GM18505 (cell line): ENCODE results near the gene LCA5L.
"Not testable (repeated sequence)": the region's sequence is repeated elsewhere in the genome, so short reads cannot be mapped to it uniquely, and the experiment has no call there.

Experiments used
- ATAC-seq: cut with Tn5 transposase; IDR thresholded peaks from one replicate; pipeline ENCODE4 v1.9.1; 2021; ENCODE audit not compliant: unreplicated experiment
- POLR2A ChIP-seq: IDR thresholded peaks from 4 replicates; pipeline ENCODE4 v1.6.1; 2011; ENCODE audit warnings: borderline replicate concordance; ENCODE audit not compliant: insufficient read depth, insufficient read length; ENCODE audit errors: extremely low read depth

Gene LCA5L

DNA sequence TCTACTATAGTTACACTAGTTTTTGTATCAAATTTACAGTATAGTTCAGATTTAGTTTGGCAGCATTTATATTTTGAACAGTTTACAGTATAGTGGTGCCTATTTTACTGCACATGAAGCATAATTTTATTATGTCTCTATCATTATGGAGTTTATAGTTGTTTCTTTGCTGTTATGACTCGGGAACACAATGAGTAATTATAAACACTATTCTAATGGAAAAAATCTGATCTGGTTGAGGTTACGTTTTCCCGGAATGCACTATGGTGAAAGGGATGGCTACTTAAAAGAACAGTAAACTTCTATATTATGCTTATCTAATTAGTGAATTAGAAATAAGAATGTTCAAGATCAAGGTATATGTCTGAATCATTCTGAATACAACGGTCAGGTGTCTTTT, 10.6 kb downstream of the LCA5L start:
- ATAC-seq, result no peak
- no peak for TF ChIP-seq POLR2A

DNA sequence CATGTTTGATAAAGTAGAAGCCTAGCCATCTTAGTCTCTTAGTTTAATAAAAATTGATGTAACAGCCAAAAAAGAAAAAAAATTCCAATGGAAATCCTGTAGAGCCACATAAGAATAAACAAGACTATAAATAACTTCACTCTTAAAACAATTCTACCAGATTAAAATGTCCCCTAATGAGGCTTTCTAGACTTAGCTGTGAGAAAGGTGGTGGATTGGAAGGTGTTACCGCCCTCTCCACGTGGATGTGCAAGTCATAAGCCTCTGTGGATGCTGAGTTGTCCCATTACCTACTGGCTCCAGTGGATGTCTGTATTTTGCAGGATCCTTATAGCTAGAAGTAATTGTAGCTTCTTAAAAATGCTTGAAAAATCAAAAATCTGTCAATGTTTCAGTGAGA, 14.6 kb downstream of the LCA5L start:
- TF ChIP-seq POLR2A, result no peak
- no peak for ATAC-seq

DNA sequence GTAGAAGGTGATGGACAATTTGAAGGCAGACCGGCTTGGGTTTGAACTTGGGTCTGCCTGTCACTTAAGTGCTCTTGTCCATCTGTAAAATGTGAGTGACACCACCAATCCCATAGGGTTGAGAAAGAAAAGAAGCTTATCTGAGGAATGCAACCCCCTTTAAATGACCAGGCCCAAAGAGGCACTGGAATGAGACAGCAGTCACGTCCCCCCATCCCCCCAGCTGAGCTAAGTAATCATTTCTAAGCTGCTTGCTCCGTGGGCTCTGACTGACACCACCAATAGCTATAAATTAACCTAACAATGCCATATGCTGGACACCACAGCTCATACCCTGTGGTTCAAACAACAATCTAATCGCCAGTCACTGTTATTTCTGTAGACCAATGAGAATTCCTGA, 15.1 kb downstream of the LCA5L start:
- no peak for ATAC-seq
- no peak for TF ChIP-seq POLR2A

GRCh38 chr21:39430016-39430415, 15.6 kb downstream of the LCA5L start:
- no peak for ATAC-seq
- no peak for TF ChIP-seq POLR2A

DNA sequence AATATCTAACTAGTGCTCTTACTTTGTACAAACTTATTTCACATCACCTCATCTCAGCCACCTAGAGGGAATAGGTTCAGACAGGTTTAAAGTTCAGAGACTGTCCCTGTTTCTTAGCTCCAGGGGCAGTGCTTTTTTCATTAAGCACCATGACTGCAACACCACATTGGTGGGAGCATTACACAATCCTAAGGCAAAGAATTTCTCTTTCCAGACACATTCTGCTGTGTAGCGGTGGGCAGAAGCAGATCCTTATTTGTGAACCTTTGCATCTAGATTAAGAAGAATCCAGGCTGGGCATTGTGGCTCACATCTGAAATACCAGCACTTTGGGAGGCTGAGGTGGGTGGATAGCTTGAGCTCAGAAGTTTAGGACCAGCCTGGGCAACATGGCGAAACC, 16.1 kb downstream of the LCA5L start:
- no peak for TF ChIP-seq POLR2A

GRCh38 chr21:39422527-39423241, 22.9 kb downstream of the LCA5L start:
- no peak for ATAC-seq
- no peak for TF ChIP-seq POLR2A

More for the DNA sequence above, 16.1 kb downstream of the LCA5L start:
- no peak for ATAC-seq

DNA sequence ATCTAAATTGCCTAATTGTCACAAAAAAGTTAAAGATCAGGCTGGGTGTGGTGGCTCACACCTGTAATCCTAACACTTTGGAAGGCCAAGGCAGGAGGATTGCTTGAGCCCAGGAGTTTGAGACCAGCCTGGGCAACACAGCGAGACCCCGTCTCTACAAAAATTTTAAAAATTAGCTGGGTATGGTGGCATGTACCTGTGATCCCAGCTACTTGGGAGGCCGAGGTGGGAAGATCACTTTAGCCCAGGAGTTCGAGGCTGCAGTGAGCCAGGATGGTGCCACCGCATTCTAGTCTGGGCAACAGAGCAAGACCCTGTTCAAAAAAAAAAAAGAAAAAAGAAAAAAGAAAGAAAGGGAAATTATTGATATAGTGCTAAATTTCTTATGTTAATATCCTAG, 26.4 kb downstream of the LCA5L start:
- not testable (repeated sequence) for ATAC-seq

GRCh38 chr21:39406065-39406464, 39.5 kb downstream of the LCA5L start:
- TF ChIP-seq POLR2A, result no peak
- ATAC-seq, result no peak

- TF ChIP-seq POLR2A, result no peak
- no peak for ATAC-seq
These were observed 45.4 kb downstream of the LCA5L start for GRCh38 chr21:39400173-39400572.

GRCh38 chr21:39397646-39398385, 47.8 kb downstream of the LCA5L start:
- TF ChIP-seq POLR2A, result no peak
- no peak for ATAC-seq

DNA sequence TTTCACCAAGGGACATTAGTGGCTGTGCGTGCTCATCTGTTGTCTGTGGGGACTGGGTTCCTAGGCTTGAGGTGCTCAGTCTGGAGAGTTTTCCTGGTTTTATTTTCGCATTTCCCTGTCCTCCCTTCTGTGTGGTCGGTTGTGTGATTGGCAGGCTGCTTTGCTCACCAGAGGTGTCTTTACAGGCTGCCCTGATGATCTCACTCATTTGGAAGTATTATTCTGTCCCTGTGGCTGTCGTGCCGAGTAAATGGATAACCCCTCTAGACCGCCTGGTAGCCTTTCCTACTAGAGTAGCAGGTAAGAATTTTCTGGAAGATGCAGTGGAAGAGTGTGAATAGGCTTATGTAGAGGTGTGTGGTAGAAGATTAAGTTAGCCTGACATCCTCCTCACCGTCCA, 52.6 kb downstream of the LCA5L start:
- no peak for ATAC-seq
- no peak for TF ChIP-seq POLR2A

DNA sequence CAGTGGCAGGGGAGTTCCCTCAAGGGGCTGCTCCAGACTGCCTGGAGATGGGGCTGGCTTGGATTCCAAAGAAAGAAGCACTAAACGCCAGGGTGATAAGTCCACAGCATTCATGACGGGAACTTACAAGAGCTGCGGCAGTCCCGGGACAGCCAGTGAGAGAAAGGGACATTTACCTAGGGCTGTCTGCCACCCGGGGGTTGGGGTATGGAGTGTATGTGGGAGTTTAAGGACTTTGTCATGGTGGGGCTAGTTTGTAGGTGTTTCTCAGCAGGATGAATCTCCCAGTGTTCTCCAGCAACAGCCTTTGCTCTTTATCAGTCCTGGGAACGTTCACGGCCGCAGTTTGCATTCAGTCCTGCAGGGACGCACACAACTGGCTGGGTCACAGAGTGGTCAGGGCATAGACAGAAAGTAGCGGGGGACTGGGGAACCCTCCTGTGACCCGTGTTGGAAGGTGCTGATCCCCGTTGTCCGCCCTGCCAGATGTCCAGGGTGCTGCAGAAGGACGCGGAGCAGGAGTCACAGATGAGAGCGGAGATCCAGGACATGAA, 55.3 kb downstream of the LCA5L start:
- no peak for ATAC-seq
- no peak for TF ChIP-seq POLR2A

DNA sequence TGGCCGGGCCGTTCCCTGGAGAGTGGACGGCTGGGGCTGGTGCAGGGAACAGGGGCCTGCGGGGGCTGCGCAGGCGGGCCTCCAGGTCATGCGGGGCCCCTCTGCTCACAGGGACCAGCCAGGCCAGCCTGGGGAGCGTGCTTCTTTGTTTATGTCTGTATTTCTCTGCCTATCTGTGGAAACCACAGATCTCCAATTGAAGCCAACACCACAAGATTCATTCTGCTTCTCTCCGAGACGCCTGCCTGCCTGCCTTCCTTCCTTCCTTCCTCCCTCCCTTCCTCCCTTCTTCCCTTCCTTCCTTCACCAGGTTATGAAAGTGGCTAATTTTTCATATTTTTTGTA, 56.8 kb downstream of the LCA5L start:
- no peak for TF ChIP-seq POLR2A
- ATAC-seq, result no peak

DNA sequence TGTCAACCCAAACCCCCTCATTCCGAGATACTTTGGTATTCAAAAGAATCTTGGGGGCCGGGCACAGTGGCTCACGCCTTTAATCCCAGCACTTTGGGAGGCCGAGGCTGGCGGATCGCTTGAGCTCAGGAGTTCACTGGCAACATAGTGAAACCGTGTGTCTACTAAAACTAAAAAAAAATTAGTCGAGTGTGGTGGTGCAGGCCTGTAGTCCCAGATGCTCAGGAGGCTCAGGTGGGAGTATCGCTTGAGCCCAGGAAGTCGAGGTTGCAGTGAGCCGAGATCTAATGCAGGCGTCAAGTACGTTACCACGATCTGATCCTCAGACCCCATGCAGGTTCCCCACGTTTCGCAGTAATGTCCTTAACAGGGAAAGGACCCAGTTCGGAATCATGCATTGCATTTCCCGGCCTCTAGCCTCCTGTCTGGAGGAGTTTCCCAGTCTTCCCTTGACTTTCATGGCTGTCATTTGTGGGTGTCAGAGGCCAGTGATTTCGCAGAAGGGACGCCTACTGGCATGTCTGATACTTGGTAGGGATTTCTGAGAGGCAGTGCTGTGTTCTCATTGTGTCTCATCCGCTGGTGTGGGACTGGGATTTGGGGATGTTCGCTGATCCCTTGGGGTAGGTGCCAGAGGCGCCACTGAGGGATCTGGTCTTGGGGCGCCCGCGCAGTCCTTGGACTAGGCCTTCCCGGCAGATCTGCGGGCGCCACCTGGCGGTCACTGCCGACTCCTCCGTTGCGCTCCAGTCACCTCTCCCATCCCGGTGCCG, 57.4 kb downstream of the LCA5L start:
- TF ChIP-seq POLR2A, result peak; percentile 23
- peak; percentile 81 for ATAC-seq

- TF ChIP-seq POLR2A, result peak; percentile 16
- peak; percentile 39 for ATAC-seq
These were observed 58.0 kb downstream of the LCA5L start for GRCh38 chr21:39387461-39388037.
